Dedifferentiated amniotic fluid mesenchymal stem cell (primary cell): ENCODE data around the gene PLEKHA6.

Source experiments
- DNase-seq: peaks from one replicate; pipeline ENCODE4 v3.0.0-alpha.2; 2016; ENCODE audit errors: extremely low spot score

The PLEKHA6 gene

DNA sequence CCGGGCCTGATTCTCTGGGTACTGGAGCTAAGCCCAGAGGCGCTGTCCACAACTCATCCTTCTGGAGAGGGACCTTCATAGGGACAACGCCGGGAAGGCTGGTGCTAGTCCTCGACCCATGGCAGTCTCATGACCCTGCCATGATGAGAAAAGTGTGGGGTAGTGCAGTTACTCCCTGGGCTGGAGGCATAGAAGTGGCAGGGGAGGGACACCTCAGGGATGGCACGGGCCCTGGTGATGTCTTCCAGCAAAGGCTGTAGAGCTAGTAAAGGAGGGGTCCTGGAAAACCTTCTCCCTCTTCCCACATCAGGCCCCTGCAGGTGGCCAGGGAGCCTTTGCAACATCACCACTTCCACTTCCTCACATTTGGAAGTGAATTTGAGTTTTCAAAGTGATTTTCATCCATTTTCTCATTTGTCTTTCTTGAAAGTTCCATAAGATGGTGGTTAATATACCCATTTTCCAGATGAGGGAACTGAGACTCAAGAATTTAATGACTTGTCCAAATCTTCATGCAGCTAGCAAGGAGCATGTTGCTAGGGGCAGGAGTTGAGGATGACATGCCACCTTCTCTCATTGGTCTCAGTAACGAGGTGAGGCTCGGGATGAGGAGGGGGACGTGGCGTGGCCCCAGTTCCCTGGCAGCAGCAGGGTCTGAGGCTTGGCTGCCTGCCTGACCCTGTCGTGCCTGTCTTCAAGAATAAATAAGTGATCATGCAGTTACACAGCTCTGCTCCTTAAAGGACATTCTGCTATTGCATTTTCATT lies 142.7 kb downstream of the PLEKHA6 start:
- DNase-seq: no peak

DNA sequence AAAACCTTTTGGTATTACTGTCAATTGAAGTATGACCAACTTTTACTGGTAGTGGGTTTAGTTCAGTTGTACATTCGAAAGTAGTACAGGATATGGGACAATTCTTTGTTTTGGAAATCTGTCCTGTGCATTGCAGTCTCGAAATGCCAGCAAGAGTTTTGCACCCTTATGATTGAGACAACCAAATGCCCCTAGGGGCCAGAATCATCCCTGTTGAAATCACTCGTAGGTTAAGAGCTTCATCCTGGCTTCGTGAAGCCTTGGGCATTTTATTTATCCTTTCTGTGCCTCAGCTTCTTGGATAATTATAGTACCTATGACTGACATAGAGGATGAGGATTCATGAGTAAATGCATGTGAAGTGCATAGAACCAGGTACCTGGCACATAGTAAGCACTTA lies 143.5 kb downstream of the PLEKHA6 start:
- no peak for DNase-seq

DNA sequence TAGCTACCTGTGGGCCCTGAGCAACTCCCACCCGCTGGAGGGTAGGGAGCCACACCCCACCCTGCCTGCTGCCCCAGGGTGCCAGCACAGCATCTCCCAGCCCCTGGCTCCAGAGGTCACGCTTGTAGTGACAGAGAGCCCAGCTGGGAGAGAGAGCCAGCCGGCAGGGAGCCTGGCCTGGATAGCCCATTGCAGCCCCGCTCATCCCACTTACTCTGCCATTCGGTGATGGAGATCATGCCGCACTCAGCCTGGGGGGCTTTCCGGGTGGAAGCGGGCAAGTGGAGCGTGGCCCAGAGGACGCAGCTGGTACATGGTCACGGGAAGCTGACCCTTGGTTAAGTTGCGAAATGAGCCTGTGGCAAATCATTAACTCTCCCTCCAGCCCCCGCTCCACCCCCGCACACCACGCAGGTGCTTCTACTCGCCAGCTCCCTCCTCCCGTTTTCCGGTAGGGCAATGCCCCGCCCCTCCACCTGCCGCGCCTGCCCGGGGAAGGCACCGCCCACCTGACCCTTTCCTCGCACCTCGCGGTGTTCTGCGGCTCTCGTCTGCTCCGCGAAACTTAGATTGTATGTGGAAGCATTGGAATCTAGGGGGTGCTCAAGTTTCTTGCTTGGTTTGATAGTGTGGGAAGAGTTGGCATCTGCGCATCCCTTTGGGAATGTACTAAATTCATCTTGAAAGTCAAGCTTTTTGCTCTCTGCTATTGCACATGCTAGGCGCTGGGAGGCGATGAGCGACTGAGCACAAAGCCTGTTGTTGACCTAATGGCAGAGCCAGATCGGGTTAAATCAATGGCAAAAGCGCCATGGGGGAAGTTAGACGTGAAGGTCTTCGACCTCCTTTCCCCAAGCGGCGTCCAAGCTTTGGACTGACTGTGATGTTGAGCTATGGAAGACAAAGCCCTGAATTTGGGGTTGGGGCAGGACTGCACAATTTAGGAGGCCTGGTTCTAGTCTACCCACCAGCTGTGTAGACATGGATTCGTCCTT lies 145.8 kb downstream of the PLEKHA6 start, which contains the start of gene GOLT1A:
GOLT1A (minus strand) TSS at position 321 of the 995 bp plus-strand sequence; CDS start at position 239, 82 bp downstream.
- DNase-seq: peak; percentile 81

DNA sequence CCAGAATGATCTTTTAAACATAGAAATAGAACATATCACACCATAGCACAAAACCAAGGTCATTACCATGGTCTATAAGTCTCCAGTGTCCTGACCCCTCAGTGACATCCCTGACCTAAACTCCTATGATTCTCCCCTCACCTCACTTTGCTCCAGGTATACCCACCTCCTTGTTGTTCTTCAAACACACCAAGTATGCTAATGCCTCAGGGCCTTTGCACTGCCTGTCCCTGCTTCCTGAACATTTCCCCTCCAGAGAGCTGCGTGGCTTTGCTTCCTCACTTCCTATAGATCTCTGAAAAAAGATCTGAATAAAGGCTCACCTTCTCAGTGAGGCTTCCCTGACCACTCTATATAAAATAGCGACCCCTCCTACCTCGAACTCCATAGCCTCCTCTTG lies 147.0 kb downstream of the PLEKHA6 start:
- DNase-seq: no peak

GRCh38 chr1:204211046-204211445 lies 148.7 kb downstream of the PLEKHA6 start:
- no peak for DNase-seq

- DNase-seq: no peak
Observed at GRCh38 chr1:204207136-204207616, 152.6 kb downstream of the PLEKHA6 start.

GRCh38 chr1:204206121-204206520 lies 153.6 kb downstream of the PLEKHA6 start:
- DNase-seq: no peak

GRCh38 chr1:204205486-204205885 lies 154.2 kb downstream of the PLEKHA6 start:
- no peak for DNase-seq

DNA sequence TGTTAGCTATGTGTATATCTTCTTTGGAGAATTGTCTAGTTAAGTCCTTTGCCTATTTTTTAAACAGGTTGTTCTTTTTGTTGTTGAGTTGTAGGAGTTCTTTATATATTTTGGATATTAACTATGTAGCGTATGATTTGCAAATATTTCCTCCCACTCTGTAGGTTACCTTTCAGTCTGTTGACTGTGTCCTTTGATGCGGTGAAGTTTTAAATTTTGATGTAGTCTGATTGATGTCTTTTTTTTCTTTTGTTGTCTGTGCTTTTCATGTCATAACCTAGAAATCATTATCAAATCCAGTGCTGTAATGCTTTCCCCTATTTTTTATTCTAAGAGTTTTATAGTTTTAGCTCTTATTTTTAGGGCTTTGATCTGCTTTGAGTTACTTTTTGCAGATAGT lies 154.8 kb downstream of the PLEKHA6 start:
- DNase-seq: no peak

DNA sequence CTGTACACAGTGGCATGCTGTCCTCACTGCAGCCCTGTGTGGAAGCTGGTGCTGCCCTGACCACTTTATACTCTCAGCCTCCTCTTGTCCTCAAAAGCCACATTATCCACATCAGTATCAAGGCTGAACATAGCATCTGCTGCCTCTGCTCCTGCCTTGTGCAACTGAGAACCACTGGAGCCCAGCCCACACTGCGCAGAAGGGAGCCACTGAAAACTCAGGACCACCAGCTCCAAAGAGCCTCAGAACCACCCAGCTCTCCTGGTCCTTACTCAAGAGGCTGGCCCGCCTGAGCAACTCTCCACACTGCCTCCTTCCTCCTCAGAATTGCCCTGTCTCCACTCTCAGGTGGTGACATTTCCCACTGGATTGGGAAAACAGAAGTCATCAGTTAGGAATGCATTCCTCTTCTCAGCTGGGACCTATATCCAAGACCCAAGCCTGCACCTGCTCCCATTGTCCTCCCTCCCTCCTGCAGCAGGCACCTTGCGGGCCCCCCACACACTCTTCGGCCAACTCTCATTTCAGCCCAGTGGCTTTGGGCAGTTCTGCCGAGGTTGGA lies 156.4 kb downstream of the PLEKHA6 start:
- no peak for DNase-seq

DNA sequence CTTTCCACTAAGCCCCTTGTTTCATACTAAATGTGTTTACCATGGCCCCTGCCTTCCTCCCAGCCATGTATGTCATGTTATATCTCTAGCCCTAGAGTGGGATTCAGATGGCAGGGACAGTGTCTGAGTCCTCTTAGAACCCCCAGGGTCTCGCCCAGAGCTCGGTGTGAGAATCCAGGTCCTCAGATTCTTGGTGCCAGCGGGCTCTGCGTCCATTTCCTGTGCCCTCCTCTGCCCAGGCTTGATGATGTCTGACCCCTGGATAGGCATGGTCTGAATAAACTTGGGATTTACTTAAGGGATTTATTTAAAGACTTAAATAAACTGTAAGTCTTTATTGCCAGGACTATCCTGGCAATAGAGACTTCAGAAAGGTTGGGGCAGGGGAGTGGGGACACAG lies 157.2 kb downstream of the PLEKHA6 start:
- no peak for DNase-seq

DNA sequence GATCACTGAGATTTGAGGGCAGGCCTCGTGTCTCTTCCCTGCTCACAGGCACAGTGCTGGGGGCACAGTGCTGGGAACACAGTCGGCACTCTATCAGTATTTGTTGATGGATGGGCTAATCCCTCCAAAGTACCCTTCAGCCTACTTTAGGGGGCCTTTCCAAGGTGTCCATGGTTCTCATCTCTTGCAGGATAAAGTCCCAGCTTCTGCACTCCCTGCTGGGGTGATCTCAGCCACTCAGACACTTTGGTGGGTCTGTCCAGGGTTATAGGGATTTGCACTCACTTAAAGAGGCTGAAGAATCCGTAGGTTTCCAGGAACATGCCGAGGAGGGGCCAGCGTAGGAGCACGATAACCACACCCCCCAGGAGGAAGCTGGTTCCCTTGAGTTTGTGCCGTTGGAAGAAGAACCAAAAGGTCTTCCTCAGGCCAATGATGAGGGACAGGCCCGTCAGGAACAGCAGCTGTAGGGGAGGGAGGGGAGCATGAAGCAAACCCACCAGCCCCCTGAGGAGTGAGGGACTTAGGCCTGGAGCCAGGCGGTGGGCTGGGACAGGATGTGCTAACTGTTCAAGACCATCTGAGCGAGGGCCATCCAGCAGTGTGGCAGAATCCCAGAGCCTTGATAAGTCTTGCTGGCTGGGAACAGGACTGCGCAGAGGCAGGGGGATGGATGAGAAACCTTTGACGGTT lies 158.2 kb downstream of the PLEKHA6 start:
- DNase-seq: no peak

- no peak for DNase-seq
Observed at GRCh38 chr1:204199579-204199978, 160.2 kb downstream of the PLEKHA6 start.

- DNase-seq: peak; percentile 33
Observed at GRCh38 chr1:204198348-204199340, 161.1 kb downstream of the PLEKHA6 start.

DNA sequence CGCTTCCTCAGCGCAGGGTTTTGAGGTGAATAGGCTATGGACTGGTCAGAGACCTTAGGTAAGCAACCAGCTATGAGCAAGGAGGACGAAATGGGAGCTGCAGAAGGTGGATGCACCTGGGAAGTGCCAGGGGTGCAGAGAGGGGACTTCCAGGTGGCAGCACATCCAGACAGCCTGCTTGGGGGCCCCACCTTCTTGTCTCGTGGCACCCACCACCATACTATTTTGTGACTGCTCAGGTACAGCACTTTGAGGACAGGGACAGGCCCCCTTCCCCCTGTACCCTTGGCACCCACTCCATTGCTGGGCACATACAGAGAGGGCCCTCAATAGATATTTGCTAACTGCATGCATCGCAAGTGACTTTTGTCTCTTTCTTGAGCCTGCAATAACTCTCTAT lies 162.7 kb downstream of the PLEKHA6 start:
- no peak for DNase-seq

DNA sequence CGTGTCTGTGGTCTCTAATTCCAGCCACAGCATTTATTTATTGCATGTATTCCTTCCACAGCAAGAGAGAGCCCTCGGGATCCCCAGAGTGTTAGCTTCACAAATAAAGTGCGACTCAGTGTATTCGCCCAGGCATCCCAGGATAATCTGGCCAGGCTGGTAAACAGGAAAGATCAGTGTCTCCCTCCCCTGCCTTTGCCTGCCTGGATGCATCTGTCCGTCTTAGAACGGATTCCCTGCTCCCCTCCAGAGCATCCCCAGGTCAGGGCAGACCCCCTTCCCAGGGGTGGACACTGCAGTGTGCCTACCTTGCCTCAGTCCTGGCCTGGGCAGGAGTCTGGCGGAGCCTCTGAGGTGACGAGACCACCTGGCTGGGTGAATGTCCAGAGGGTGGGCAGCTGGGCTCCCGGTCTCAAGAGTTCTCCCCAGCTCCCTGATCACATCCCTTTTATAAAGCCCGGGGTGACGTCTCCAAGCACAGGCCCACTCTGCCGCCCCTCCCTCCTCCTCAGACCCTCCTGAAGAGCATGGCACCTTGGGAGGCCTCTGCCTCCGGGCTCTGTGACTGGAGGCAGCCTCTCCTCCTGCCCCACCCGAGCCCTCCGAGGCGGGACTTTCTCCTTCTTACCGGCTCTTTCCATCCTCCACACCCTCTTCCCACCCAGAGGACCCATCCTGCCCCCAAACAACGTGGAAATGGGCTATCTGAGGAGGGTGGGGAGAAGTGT lies 163.5 kb downstream of the PLEKHA6 start, which contains the start of gene KISS1:
KISS1 (minus strand) TSS at position 424 of the 728 bp plus-strand sequence. CDS start 3,615 bp downstream, outside the sequence.
- DNase-seq: no peak

DNA sequence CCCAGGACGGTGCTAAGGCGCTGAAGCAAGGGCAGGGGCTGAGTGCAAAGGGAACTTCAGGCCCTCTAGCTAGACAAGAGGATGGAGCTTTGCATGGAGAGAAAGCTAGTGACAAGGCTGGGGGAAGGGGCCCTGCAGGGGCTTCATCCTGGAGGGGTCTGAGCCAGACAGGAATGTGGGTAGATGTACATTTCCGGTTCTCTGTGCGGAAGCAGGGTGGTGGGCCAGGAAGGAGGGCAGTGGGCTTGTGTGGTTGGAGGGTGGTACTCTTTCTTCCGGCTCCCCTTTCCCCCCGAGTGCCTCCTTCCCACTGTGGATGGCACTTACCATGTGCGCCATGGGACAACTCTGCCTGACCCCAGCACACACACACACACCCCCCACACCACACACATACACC lies 165.0 kb downstream of the PLEKHA6 start:
- no peak for DNase-seq

GRCh38 chr1:204194080-204194479 lies 165.6 kb downstream of the PLEKHA6 start:
- DNase-seq: no peak

GRCh38 chr1:204192589-204193352 lies 167.0 kb downstream of the PLEKHA6 start:
- DNase-seq: no peak
